ENCODE results near the gene PTCSC3. TPM values are rescaled to one million over a fixed set of nuclear protein-coding genes. Genes with fewer than 3 reads are reported as not detected.

Gene PTCSC3
- total and polyA plus RNA-seq, 10 of the 15 experiments (the other 5 are each of a cell fraction or from before 2014, with no cell fraction given): not detected

GRCh38 chr14:36183402-36183801, 6.9 kb upstream of the PTCSC3 start:
- Histone ChIP-seq H3K4me3 (no peak overlapping the region), H3K9ac (ENCODE audit: control insufficient read depth, insufficient read depth, low read length) (no peak overlapping the region), H3K36me3 (ENCODE audit: control insufficient read depth in 2 of 2, insufficient read depth in 2 of 2, low read length in 1 of 2) (no peaks in the 10 kb centered on the region), H3K4me1 (ENCODE audit: control insufficient read depth, insufficient read depth, low read length) (no peaks in the 10 kb centered on the region), H3K4me2 (ENCODE audit: control insufficient read depth, insufficient read depth) (no peak overlapping the region), H3K27ac (ENCODE audit: control insufficient read depth, insufficient read depth) (no peak overlapping the region), H3K9me3 (replicated peaks; ENCODE audit: control insufficient read depth, insufficient read depth, low read length) (no peaks in the 10 kb centered on the region), H2AFZ (ENCODE audit: control insufficient read depth, low read depth, low read length) (no peak overlapping the region), H4K20me1 (ENCODE audit: control insufficient read depth, insufficient read depth) (no peaks in the 10 kb centered on the region), H3K79me2 (ENCODE audit: control insufficient read depth, insufficient read depth, low read length) (no peaks in the 10 kb centered on the region), H3K27me3 (replicated peaks in 1 of 2; ENCODE audit: control insufficient read depth in 2 of 2, insufficient read depth in 2 of 2, low read length in 1 of 2) (no peaks in the 10 kb centered on the region)
- no TSS peak for BruUV-seq (replicated peaks)
- ChIA-PET RAD21 (ENCODE audit: unreplicated experiment) (no interaction called here), SMC1A (ENCODE audit: uncharacterized antibody, unreplicated experiment) (no interaction called here), CTCF (no interaction called here), POLR2A (no interaction called here)
- in situ Hi-C loops (cut with MboI): no loop called here
- no peak for TF ChIP-seq ZNF622 (IDR thresholded peaks at IDR 0.05)
- TF ChIP-seq CREB1 (IDR thresholded peaks at IDR 0.05; ENCODE audit: low read depth): no peak
- no peak for TF ChIP-seq YY1 (IDR thresholded peaks at IDR 0.05; ENCODE audit: low read depth, low read length)
- TF ChIP-seq POLR2A (IDR thresholded peaks at IDR 0.05; ENCODE audit: low read depth, low read length): no peak
- TF ChIP-seq, protein P1, sequence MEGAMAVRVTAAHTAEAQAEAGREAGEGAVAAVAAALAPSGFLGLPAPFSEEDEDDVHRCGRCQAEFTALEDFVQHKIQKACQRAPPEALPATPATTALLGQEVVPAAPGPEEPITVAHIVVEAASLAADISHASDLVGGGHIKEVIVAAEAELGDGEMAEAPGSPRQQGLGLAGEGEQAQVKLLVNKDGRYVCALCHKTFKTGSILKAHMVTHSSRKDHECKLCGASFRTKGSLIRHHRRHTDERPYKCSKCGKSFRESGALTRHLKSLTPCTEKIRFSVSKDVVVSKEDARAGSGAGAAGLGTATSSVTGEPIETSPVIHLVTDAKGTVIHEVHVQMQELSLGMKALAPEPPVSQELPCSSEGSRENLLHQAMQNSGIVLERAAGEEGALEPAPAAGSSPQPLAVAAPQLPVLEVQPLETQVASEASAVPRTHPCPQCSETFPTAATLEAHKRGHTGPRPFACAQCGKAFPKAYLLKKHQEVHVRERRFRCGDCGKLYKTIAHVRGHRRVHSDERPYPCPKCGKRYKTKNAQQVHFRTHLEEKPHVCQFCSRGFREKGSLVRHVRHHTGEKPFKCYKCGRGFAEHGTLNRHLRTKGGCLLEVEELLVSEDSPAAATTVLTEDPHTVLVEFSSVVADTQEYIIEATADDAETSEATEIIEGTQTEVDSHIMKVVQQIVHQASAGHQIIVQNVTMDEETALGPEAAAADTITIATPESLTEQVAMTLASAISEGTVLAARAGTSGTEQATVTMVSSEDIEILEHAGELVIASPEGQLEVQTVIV (IDR thresholded peaks at IDR 0.05; ENCODE audit: borderline replicate concordance, partially characterized antibody): no peak
- TF ChIP-seq CBX3 (IDR thresholded peaks at IDR 0.05; ENCODE audit: borderline replicate concordance, low read depth): no peak
- TF ChIP-seq TCF12 (IDR thresholded peaks at IDR 0.05; ENCODE audit: low read depth, low read length): no peak
- no peak for TF ChIP-seq ZNF24 (IDR thresholded peaks at IDR 0.05)
- no peak for TF ChIP-seq EP300 (IDR thresholded peaks at IDR 0.05; ENCODE audit: borderline replicate concordance in 1 of 2, control insufficient read depth in 1 of 2, low read depth in 2 of 2, low read length in 2 of 2)
- TF ChIP-seq ATF7 (IDR thresholded peaks at IDR 0.05; ENCODE audit: low read depth): no peak
- no peak for TF ChIP-seq MLLT1 (IDR thresholded peaks at IDR 0.05)
- no peak for TF ChIP-seq ATF3 (IDR thresholded peaks at IDR 0.05; ENCODE audit: borderline replicate concordance, extremely low read depth, low read depth, low read length)
- no peak for TF ChIP-seq IRF4 (IDR thresholded peaks at IDR 0.05; ENCODE audit: low read depth, low read length)
- TF ChIP-seq ZZZ3 (IDR thresholded peaks at IDR 0.05; ENCODE audit: control insufficient read depth, insufficient read length, low read depth): no peak
- 12% methylated on average over 3 of the region's 3 CpGs for WGBS (ENCODE audit: insufficient coverage, insufficient replicate concordance, low lambda C conversion rate, missing lambda C conversion rate)
- intact Hi-C loops (cut with micrococcal nuclease; ENCODE audit: unreplicated experiment): no loop called here
- no peak for DNase-seq (ENCODE audit: low read depth, low spot score)
- no peak for ATAC-seq
- no peak for FAIRE-seq
